Activated naive CD4-positive, alpha-beta T cell treated with anti-CD3 and anti-CD28 coated beads for 36 hours (primary cell): ENCODE data around the gene ELFN1. TPM values are rescaled to one million over a fixed set of nuclear protein-coding genes. Genes with fewer than 3 reads are reported as not detected.

ENCODE experiments used
- CTCF ChIA-PET: fragments of 350-600 bp; sonication (Branson Sonifier 250); formaldehyde crosslinking; loops from one replicate; lab custom pipeline; 2021; ENCODE audit warnings: antibody characterized with exemption; lab: Charles Lee
- DNase-seq: peaks from one replicate; pipeline ENCODE4 v3.0.0-alpha.2; 2020
- H3K27ac Mint-ChIP-seq: one replicate; pipeline ENCODE4 v1.8.0; 2021; ENCODE audit warnings: mild to moderate bottlenecking, mixed read lengths
- H3K27me3 Mint-ChIP-seq: one replicate; pipeline ENCODE4 v1.8.0; 2021; ENCODE audit warnings: low read depth, mixed read lengths
- H3K36me3 Mint-ChIP-seq: one replicate; pipeline ENCODE4 v1.8.0; 2021; ENCODE audit warnings: low read depth, mixed read lengths
- H3K4me1 Mint-ChIP-seq: one replicate; pipeline ENCODE4 v1.8.0; 2021; ENCODE audit warnings: low read depth, mixed read lengths
- H3K4me3 Mint-ChIP-seq: one replicate; pipeline ENCODE4 v1.8.0; 2021; ENCODE audit warnings: mild to moderate bottlenecking, moderate library complexity, mixed read lengths
- H3K9me3 Mint-ChIP-seq: one replicate; pipeline ENCODE4 v1.8.0; 2021; ENCODE audit warnings: mixed read lengths
- intact Hi-C: fragments of 100-400 bp; cut with micrococcal nuclease; formaldehyde crosslinking; loops from one replicate; pipeline ENCODE4 v1.15.1; 2023
- total RNA-seq, 2 experiments: library from RNA; stranded (reverse); gene quantifications; one replicate each; pipeline ENCODE4 v1.2.3, GENCODE V29; 2021

Gene ELFN1
- total RNA-seq, 2 experiments from 2014 or later = not detected

- intact Hi-C loops = no loop called here
- DNase-seq = no peak
- CTCF ChIA-PET = interaction anchor here (0.6 kb wide), 1 partner anchor 602 kb away, joined by 3 read pairs; no protein-coding TSS in a partner anchor
- Mint-ChIP-seq H3K4me3 (no peak overlapping the region), H3K27ac (no peak overlapping the region), H3K9me3 (peaks cover 8% of the 10 kb centered on the region), H3K36me3 (no peaks in the 10 kb centered on the region), H3K4me1 (no peaks in the 10 kb centered on the region), H3K27me3 (no peaks in the 10 kb centered on the region)
These were observed 97.4 kb downstream of the ELFN1 start for GRCh38 chr7:1767524-1767923.

GRCh38 chr7:1768832-1769231, 98.8 kb downstream of the ELFN1 start:
- Mint-ChIP-seq H3K9me3 (peaks cover 7% of the 10 kb centered on the region), H3K27me3 (no peaks in the 10 kb centered on the region), H3K4me3 (no peak overlapping the region), H3K36me3 (no peaks in the 10 kb centered on the region), H3K27ac (no peak overlapping the region), H3K4me1 (no peaks in the 10 kb centered on the region)
- intact Hi-C loops = no loop called here
- CTCF ChIA-PET = no interaction called here
- DNase-seq = no peak

DNA sequence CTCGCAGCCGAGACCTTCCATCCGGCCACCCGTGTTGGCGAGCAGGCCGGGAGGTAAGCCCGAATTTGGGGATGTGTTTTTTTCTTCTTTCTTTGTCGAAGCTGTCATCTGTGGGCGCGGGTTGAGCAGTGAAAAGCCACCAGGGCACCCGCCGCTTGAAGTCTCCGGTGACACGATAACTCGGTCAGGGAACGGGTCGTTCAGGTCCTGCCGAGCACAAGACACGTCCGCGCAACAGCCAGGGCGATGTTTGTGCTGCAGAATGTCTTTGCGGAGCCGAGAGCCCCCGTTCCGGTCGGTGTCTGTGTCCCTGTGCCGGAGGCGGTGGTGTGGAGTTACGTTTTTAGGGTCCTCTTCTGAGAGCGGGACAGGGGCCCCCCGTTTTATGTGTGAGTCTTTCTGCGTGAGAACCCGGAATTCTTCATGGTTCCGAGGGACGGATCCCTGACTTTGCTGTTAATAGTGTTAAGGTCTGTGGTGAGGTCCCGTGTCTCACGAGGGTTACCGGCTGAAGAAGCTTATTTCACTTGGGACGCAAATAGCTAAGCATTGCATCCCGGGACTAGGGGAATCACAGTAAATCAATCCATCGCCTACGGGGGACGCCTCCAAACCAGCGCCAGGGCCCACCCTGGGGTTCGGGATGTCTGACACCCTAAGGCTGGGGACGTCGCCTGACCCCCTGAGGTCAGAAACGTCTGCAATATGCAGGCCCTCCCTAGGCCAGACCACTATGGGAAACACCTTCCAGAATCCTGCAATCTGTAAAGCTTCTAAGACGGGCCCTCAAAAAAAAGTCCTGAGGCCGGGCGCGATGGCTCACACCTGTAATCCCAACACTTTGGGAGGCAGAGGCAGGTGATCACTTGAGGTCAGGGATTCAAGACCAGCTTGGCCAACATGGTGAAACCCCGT, 99.5 kb downstream of the ELFN1 start:
- Mint-ChIP-seq H3K27ac (no peak overlapping the region), H3K4me1 (no peaks in the 10 kb centered on the region), H3K9me3 (peaks cover 7% of the 10 kb centered on the region), H3K36me3 (no peaks in the 10 kb centered on the region), H3K4me3 (no peak overlapping the region), H3K27me3 (no peaks in the 10 kb centered on the region)
- CTCF ChIA-PET = no interaction called here
- no peak for DNase-seq
- intact Hi-C loops = no loop called here

GRCh38 chr7:1770331-1770730, 100.3 kb downstream of the ELFN1 start:
- peaks cover 1% of the 10 kb centered on the region for H3K27me3 Mint-ChIP-seq
- H3K36me3 Mint-ChIP-seq = no peaks in the 10 kb centered on the region
- peaks cover 12% of the 10 kb centered on the region for H3K9me3 Mint-ChIP-seq
- H3K4me1 Mint-ChIP-seq = no peaks in the 10 kb centered on the region
- H3K4me3 Mint-ChIP-seq = no peak overlapping the region
- H3K27ac Mint-ChIP-seq = no peak overlapping the region
- CTCF ChIA-PET = no interaction called here
- DNase-seq = no peak
- intact Hi-C loops = no loop called here

GRCh38 chr7:1775389-1775788, 105.3 kb downstream of the ELFN1 start:
- H3K36me3 Mint-ChIP-seq = no peaks in the 10 kb centered on the region
- H3K27ac Mint-ChIP-seq = no peak overlapping the region
- H3K4me3 Mint-ChIP-seq = no peak overlapping the region
- H3K27me3 Mint-ChIP-seq = peaks cover 5% of the 10 kb centered on the region
- DNase-seq = no peak
- H3K4me1 Mint-ChIP-seq = no peaks in the 10 kb centered on the region
- peaks cover 28% of the 10 kb centered on the region for H3K9me3 Mint-ChIP-seq
- CTCF ChIA-PET = no interaction called here
- intact Hi-C loops = no loop called here

- H3K27me3 Mint-ChIP-seq = peaks cover 5% of the 10 kb centered on the region
- H3K4me1 Mint-ChIP-seq = no peaks in the 10 kb centered on the region
- peaks cover 28% of the 10 kb centered on the region for H3K9me3 Mint-ChIP-seq
- CTCF ChIA-PET = no interaction called here
- intact Hi-C loops = no loop called here
- no peak overlapping the region for H3K4me3 Mint-ChIP-seq
- no peaks in the 10 kb centered on the region for H3K36me3 Mint-ChIP-seq
- no peak for DNase-seq
- H3K27ac Mint-ChIP-seq = no peak overlapping the region
These were observed 107.0 kb downstream of the ELFN1 start for GRCh38 chr7:1777122-1777521.

GRCh38 chr7:1779445-1779844, 109.4 kb downstream of the ELFN1 start:
- CTCF ChIA-PET = no interaction called here
- H3K4me3 Mint-ChIP-seq = no peak overlapping the region
- DNase-seq = no peak
- no peak overlapping the region for H3K27ac Mint-ChIP-seq
- intact Hi-C loops = no loop called here
- peaks cover 5% of the 10 kb centered on the region for H3K27me3 Mint-ChIP-seq
- H3K4me1 Mint-ChIP-seq = no peaks in the 10 kb centered on the region
- peaks cover 20% of the 10 kb centered on the region for H3K9me3 Mint-ChIP-seq
- H3K36me3 Mint-ChIP-seq = no peaks in the 10 kb centered on the region

DNA sequence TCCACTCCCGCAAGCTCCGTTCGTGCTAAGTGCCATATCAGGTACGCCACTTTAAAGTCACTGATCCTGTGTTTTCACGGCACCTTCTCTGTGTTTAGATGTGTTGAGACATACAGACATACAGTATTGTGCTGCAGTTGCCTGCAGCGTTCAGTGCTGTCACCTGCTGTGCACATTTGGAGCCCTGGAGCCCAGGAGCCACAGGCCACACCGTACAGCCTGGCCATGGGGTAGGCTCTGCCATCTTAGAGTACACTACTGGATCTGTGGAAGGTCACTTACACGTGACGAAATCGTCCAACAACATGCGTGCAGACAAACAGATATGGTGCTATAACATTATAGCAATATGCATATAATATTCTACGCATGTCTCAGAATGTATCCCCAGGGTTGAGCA, 111.3 kb downstream of the ELFN1 start:
- intact Hi-C loops = no loop called here
- Mint-ChIP-seq H3K36me3 (no peaks in the 10 kb centered on the region), H3K27ac (no peak overlapping the region), H3K9me3 (peaks cover 17% of the 10 kb centered on the region), H3K27me3 (peaks cover 6% of the 10 kb centered on the region), H3K4me3 (no peak overlapping the region), H3K4me1 (peaks cover 6% of the 10 kb centered on the region)
- DNase-seq = no peak
- CTCF ChIA-PET = no interaction called here

DNA sequence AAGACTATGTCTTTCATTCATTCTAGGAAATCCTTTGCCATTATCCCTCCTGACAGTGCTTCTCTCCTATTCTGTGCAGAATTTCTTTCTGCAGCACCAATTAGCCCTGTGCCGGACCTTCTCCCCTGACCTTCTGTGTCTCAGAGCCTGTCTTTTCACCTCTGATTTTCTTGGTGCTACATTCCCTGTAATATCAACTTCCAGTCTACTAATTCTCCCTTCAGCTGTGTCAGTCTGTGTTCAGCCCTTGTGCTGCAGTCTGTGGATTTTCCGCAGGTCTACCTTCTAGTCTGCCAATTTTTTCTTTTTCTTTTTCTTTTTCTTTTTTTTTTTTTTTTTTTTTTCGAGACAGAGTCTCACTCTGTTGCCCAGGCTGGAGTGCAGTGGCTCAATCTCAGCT, 115.8 kb downstream of the ELFN1 start:
- no peak overlapping the region for H3K27ac Mint-ChIP-seq
- no peak overlapping the region for H3K4me3 Mint-ChIP-seq
- H3K36me3 Mint-ChIP-seq = no peaks in the 10 kb centered on the region
- H3K27me3 Mint-ChIP-seq = peaks cover 8% of the 10 kb centered on the region
- H3K9me3 Mint-ChIP-seq = peaks cover 7% of the 10 kb centered on the region
- CTCF ChIA-PET = no interaction called here
- intact Hi-C loops = no loop called here
- DNase-seq = no peak
- H3K4me1 Mint-ChIP-seq = peaks cover 6% of the 10 kb centered on the region

GRCh38 chr7:1787241-1787640, 117.2 kb downstream of the ELFN1 start:
- Mint-ChIP-seq H3K9me3 (peaks cover 7% of the 10 kb centered on the region), H3K27me3 (peaks cover 8% of the 10 kb centered on the region), H3K4me3 (no peak overlapping the region), H3K4me1 (peaks cover 6% of the 10 kb centered on the region), H3K27ac (no peak overlapping the region), H3K36me3 (no peaks in the 10 kb centered on the region)
- intact Hi-C loops = no loop called here
- DNase-seq = no peak
- CTCF ChIA-PET = no interaction called here

- Mint-ChIP-seq H3K27ac (no peak overlapping the region), H3K27me3 (peaks cover 8% of the 10 kb centered on the region), H3K9me3 (peaks cover 7% of the 10 kb centered on the region), H3K36me3 (no peaks in the 10 kb centered on the region), H3K4me3 (no peak overlapping the region), H3K4me1 (peaks cover 6% of the 10 kb centered on the region)
- no peak for DNase-seq
- CTCF ChIA-PET = no interaction called here
- intact Hi-C loops = no loop called here
These were observed 117.7 kb downstream of the ELFN1 start for GRCh38 chr7:1787681-1788235.

- Mint-ChIP-seq H3K27ac (no peak overlapping the region), H3K4me3 (no peak overlapping the region), H3K9me3 (peaks cover 21% of the 10 kb centered on the region), H3K4me1 (no peaks in the 10 kb centered on the region), H3K27me3 (peaks cover 3% of the 10 kb centered on the region), H3K36me3 (no peaks in the 10 kb centered on the region)
- CTCF ChIA-PET = interaction anchor here (1.3 kb wide), 1 partner anchor 216 kb away, joined by 4 read pairs; no protein-coding TSS in a partner anchor
- no peak for DNase-seq
- intact Hi-C loops = no loop called here
These were observed 124.9 kb downstream of the ELFN1 start for GRCh38 chr7:1794888-1795542.
